ENCODE measurements around the gene RPTOR. TPM values are rescaled to one million over a fixed set of nuclear protein-coding genes. Genes with fewer than 3 reads are reported as not detected.

RPTOR gene
- total RNA-seq, 1 experiment from 2014 or later, result 58.0 TPM

DNA sequence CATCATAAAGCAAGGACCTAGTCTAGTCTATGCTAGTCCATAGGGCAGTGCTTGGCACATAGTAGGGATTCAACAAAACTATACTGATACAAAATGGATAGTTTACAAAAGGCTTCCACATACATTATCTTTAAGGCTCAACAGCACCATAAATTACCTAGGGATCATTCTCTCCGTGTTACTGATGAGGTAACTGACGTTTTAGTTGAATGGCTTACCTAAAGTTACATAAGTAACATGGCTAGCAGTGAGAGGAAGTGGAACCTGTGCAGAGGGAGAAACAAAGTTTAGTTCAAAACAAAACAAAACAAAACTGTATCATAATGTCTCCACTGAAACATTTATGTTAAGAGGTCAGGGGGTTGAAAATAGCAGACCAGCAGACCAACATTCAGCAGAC is 7.9 kb downstream of the RPTOR start:
- no peak for TF ChIP-seq TCF7L2 (IDR thresholded peaks at IDR 0.05; ENCODE audit: low read depth, low read length)
- TF ChIP-seq SIN3A (IDR thresholded peaks at IDR 0.05; ENCODE audit: borderline replicate concordance, insufficient read depth, low read depth, low read length), result no peak
- TF ChIP-seq POLR2AphosphoS5 (IDR thresholded peaks at IDR 0.05; ENCODE audit: low read depth, low read length), result no peak
- TF ChIP-seq, protein P1, sequence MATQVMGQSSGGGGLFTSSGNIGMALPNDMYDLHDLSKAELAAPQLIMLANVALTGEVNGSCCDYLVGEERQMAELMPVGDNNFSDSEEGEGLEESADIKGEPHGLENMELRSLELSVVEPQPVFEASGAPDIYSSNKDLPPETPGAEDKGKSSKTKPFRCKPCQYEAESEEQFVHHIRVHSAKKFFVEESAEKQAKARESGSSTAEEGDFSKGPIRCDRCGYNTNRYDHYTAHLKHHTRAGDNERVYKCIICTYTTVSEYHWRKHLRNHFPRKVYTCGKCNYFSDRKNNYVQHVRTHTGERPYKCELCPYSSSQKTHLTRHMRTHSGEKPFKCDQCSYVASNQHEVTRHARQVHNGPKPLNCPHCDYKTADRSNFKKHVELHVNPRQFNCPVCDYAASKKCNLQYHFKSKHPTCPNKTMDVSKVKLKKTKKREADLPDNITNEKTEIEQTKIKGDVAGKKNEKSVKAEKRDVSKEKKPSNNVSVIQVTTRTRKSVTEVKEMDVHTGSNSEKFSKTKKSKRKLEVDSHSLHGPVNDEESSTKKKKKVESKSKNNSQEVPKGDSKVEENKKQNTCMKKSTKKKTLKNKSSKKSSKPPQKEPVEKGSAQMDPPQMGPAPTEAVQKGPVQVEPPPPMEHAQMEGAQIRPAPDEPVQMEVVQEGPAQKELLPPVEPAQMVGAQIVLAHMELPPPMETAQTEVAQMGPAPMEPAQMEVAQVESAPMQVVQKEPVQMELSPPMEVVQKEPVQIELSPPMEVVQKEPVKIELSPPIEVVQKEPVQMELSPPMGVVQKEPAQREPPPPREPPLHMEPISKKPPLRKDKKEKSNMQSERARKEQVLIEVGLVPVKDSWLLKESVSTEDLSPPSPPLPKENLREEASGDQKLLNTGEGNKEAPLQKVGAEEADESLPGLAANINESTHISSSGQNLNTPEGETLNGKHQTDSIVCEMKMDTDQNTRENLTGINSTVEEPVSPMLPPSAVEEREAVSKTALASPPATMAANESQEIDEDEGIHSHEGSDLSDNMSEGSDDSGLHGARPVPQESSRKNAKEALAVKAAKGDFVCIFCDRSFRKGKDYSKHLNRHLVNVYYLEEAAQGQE (IDR thresholded peaks at IDR 0.05; ENCODE audit: insufficient read depth in 1 of 2, low read depth in 2 of 2, low read length in 1 of 2), result no peak
- TF ChIP-seq, protein P2, sequence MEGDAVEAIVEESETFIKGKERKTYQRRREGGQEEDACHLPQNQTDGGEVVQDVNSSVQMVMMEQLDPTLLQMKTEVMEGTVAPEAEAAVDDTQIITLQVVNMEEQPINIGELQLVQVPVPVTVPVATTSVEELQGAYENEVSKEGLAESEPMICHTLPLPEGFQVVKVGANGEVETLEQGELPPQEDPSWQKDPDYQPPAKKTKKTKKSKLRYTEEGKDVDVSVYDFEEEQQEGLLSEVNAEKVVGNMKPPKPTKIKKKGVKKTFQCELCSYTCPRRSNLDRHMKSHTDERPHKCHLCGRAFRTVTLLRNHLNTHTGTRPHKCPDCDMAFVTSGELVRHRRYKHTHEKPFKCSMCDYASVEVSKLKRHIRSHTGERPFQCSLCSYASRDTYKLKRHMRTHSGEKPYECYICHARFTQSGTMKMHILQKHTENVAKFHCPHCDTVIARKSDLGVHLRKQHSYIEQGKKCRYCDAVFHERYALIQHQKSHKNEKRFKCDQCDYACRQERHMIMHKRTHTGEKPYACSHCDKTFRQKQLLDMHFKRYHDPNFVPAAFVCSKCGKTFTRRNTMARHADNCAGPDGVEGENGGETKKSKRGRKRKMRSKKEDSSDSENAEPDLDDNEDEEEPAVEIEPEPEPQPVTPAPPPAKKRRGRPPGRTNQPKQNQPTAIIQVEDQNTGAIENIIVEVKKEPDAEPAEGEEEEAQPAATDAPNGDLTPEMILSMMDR (IDR thresholded peaks at IDR 0.05), result no peak
- ChIA-PET CTCF (interaction anchor here (0.6 kb wide), 1 partner anchor 10 kb away, joined by 3 read pairs; no protein-coding TSS in a partner anchor), POLR2A (no interaction called here)
- ATAC-seq (no peak), DNase-seq (ENCODE audit: low read depth, low spot score) (no peak)
- intact Hi-C loops (cut with micrococcal nuclease; ENCODE audit: unreplicated experiment), result no loop called here
- BruUV-seq (replicated peaks), result no TSS peak
- H3K36me3 ChIP-seq (ENCODE audit: control insufficient read depth, insufficient read depth, low read length), result no peaks in the 10 kb centered on the region
- peaks cover 5% of the 10 kb centered on the region; the same call in 1 of the 2 replicates for H3K4me1 ChIP-seq (ENCODE audit: control insufficient read depth, insufficient read depth, low read length)
- no peaks in the 10 kb centered on the region for H3K27me3 ChIP-seq (ENCODE audit: control insufficient read depth, insufficient read depth, low read length)
- no peak overlapping the region for H3K27ac ChIP-seq (ENCODE audit: low read length)
- H3K4me3 ChIP-seq (ENCODE audit: low read depth in 2 of 2, low read length in 2 of 2), result no peak overlapping the region
- H3K9me3 ChIP-seq (ENCODE audit: control insufficient read depth, insufficient read depth, low read depth, low read length), result no peaks in the 10 kb centered on the region
- in situ Hi-C loops (cut with HindIII; ENCODE audit: low pct_unique_long_range_greater_than_20kb, low sequenced_read_pairs), result no loop called here

DNA sequence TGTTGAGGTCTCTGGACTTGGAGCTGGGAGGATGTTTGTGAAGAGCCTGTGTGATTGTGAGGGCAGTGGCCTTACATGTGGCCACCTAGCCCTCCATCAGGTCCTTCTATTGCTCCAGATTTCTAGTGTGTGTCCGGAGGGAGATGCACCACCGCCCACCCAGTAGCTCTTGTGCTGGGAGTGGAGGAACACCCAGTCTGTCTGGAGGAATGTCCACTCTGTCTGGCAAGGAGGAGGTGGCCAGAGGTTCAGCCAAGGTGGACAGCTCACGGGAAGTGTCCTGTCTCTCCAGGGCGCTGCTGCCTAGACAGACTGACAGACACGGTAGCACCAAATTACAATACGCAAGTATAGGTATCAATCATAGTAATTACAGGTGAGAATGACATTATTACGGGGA is 10.6 kb downstream of the RPTOR start:
- no peak overlapping the region for H3K27ac ChIP-seq (ENCODE audit: low read length)
- TF ChIP-seq SIN3A (IDR thresholded peaks at IDR 0.05; ENCODE audit: borderline replicate concordance, insufficient read depth, low read depth, low read length) (no peak), TCF7L2 (IDR thresholded peaks at IDR 0.05; ENCODE audit: low read depth, low read length) (no peak), POLR2AphosphoS5 (IDR thresholded peaks at IDR 0.05; ENCODE audit: low read depth, low read length) (no peak)
- TF ChIP-seq, protein P1 (IDR thresholded peaks at IDR 0.05; ENCODE audit: insufficient read depth in 1 of 2, low read depth in 2 of 2, low read length in 1 of 2), result no peak
- TF ChIP-seq, protein P2 (IDR thresholded peaks at IDR 0.05), result no peak
- intact Hi-C loops (cut with micrococcal nuclease; ENCODE audit: unreplicated experiment) (no loop called here), in situ Hi-C loops (cut with HindIII; ENCODE audit: low pct_unique_long_range_greater_than_20kb, low sequenced_read_pairs) (no loop called here)
- DNase-seq (ENCODE audit: low read depth, low spot score) (no peak), ATAC-seq (no peak)
- ChIA-PET POLR2A (no interaction called here), CTCF (interaction anchor here (0.5 kb wide), 1 partner anchor 12 kb away, joined by 6 read pairs; no protein-coding TSS in a partner anchor)
- H3K4me1 ChIP-seq (ENCODE audit: control insufficient read depth, insufficient read depth, low read length), result no peaks in the 10 kb centered on the region
- no TSS peak for BruUV-seq (replicated peaks)
- H3K27me3 ChIP-seq (ENCODE audit: control insufficient read depth, insufficient read depth, low read length), result no peaks in the 10 kb centered on the region
- no peak overlapping the region for H3K4me3 ChIP-seq (ENCODE audit: low read depth in 2 of 2, low read length in 2 of 2)
- no peaks in the 10 kb centered on the region for H3K9me3 ChIP-seq (ENCODE audit: control insufficient read depth, insufficient read depth, low read depth, low read length)
- H3K36me3 ChIP-seq (ENCODE audit: control insufficient read depth, insufficient read depth, low read length), result no peaks in the 10 kb centered on the region
